Thyroid gland (tissue), 4 donors: ENCODE measurements around the gene NOX4. TPM values are rescaled to one million over a fixed set of nuclear protein-coding genes. Genes with fewer than 3 reads are reported as not detected.

Experiments used
- DNase-seq, 2 donors: peaks; one replicate each; pipeline ENCODE4 v3.0.0-alpha.2; 2019
- H3K27ac ChIP-seq, 3 donors: fragments of 200-600 bp; sonication (generic); 1 replicate in 2 of 3; 2 replicates in 1 of 3; pipeline ENCODE4 v1.5.1; 2016 to 2019; ENCODE audit warnings: mild to moderate bottlenecking in 1 of 3, moderate library complexity in 1 of 3
- H3K27me3 ChIP-seq: fragments of 200-600 bp; sonication (generic); one replicate; pipeline ENCODE4 v1.5.1; 2019
- H3K36me3 ChIP-seq, 2 donors: fragments of 200-600 bp; sonication (generic); one replicate each; pipeline ENCODE4 v1.5.1; 2016 to 2019
- H3K4me1 ChIP-seq, 2 donors: fragments of 200-600 bp; sonication (generic); one replicate each; pipeline ENCODE4 v1.5.1; 2017 to 2019
- H3K4me3 ChIP-seq, 3 donors: fragments of 200-600 bp; sonication (generic); replicated peaks in 1 of 3; 1 replicate in 2 of 3; 2 replicates in 1 of 3; pipeline ENCODE4 v1.5.1; 2016; ENCODE audit warnings: mild to moderate bottlenecking in 1 of 3
- H3K9me3 ChIP-seq: fragments of 200-600 bp; sonication (generic); one replicate; pipeline ENCODE4 v1.5.1; 2017
- POLR2A ChIP-seq, 2 donors: fragments of 450-650 bp; IDR thresholded peaks; one replicate each; pipeline ENCODE4 v1.6.1; 2017; ENCODE audit warnings: antibody characterized with exemption in 2 of 2, mild to moderate bottlenecking in 2 of 2, moderate library complexity in 1 of 2
- WGBS, 2 donors: methylation state at CpG; one replicate each; pipeline ENCODE4 v1.1.5; 2017; 5-methylcytosine and 5-hydroxymethylcytosine counted together
- intact Hi-C: fragments of 100-400 bp; cut with DNase I; formaldehyde crosslinking; loops from one replicate; pipeline ENCODE4 v1.15.1; 2023
- total RNA-seq, 4 donors: library from RNA; depleted of rRNA; stranded (reverse); fragments of >200 nt; gene quantifications; one replicate each; pipeline ENCODE4 v1.2.3, GENCODE V29; 2016
- TF ChIP-seq, protein P1 (sequence below), 6 experiments: fragments of 200-600 bp in 3 of 6; fragments of 450-650 bp in 3 of 6; sonication (generic) in 3 of 6; IDR thresholded peaks; one replicate each; pipeline ENCODE4 v1.5.1; 2016 to 2019; ENCODE audit warnings: antibody characterized with exemption in 6 of 6, mild to moderate bottlenecking in 2 of 6, inconsistent platforms in 1 of 6, moderate library complexity in 1 of 6

NOX4 gene
- total RNA-seq, 4 donors from 2014 or later: 2.3 to 35.9 (median 17.6) TPM

DNA sequence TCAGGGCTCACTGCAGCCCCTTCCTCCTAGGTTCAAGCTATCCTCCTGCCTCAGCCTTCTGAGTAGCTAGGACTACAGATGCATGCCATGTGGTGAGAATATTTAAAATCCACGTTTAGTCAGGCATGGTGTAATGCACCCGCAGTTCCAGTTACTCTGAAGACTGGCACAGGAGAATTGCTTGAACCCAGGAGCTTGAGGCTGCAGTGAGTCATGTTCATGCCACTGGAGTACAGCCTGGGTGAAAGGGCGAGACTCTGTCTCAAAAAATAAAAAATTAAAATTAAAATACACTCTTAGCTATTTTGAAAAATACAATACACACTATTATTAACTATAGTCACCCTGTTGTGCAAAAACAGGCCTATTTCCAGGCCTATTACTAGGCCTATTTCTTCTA, 38.4 kb downstream of the NOX4 start:
- intact Hi-C loops: no loop called here
- DNase-seq: no peak
- no peaks in the 10 kb centered on the region for H3K36me3 ChIP-seq
- H3K9me3 ChIP-seq: no peaks in the 10 kb centered on the region
- 86 to 88% methylated on average over 3 of the region's 3 CpGs for WGBS, 2 donors
- no peaks in the 10 kb centered on the region for H3K4me1 ChIP-seq
- no peaks in the 10 kb centered on the region for H3K27me3 ChIP-seq
- no peak overlapping the region for H3K4me3 ChIP-seq
- H3K27ac ChIP-seq: no peak overlapping the region
- no peak for TF ChIP-seq POLR2A (IDR thresholded peaks at IDR 0.05)
- TF ChIP-seq, protein P1, sequence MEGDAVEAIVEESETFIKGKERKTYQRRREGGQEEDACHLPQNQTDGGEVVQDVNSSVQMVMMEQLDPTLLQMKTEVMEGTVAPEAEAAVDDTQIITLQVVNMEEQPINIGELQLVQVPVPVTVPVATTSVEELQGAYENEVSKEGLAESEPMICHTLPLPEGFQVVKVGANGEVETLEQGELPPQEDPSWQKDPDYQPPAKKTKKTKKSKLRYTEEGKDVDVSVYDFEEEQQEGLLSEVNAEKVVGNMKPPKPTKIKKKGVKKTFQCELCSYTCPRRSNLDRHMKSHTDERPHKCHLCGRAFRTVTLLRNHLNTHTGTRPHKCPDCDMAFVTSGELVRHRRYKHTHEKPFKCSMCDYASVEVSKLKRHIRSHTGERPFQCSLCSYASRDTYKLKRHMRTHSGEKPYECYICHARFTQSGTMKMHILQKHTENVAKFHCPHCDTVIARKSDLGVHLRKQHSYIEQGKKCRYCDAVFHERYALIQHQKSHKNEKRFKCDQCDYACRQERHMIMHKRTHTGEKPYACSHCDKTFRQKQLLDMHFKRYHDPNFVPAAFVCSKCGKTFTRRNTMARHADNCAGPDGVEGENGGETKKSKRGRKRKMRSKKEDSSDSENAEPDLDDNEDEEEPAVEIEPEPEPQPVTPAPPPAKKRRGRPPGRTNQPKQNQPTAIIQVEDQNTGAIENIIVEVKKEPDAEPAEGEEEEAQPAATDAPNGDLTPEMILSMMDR (IDR thresholded peaks at IDR 0.05): no peak

DNA sequence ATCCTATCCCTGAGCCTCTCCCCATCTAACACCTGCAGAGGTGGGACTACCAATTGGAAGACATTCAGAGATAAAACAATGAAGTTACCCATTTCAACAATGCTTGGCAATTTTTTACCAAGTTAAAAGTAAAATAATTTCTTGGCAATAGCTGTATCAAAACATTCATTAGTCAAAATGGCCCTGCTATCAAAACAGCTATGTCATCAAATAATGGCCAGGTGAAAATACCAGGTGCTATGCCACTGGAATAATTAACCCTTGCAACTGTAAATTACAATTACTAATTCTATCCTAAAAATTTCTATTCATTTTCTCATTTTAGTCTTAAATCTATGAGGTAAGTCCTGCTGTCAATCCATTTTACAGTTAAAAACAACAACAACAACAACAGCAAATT, 43.3 kb downstream of the NOX4 start:
- no peaks in the 10 kb centered on the region for H3K4me1 ChIP-seq
- H3K9me3 ChIP-seq: no peaks in the 10 kb centered on the region
- TF ChIP-seq POLR2A (IDR thresholded peaks at IDR 0.05): no peak
- TF ChIP-seq, protein P1 (IDR thresholded peaks at IDR 0.05): no peak
- no peaks in the 10 kb centered on the region for H3K36me3 ChIP-seq
- DNase-seq: no peak
- H3K27me3 ChIP-seq: no peaks in the 10 kb centered on the region
- no peak overlapping the region for H3K27ac ChIP-seq
- no peak overlapping the region for H3K4me3 ChIP-seq
- intact Hi-C loops: no loop called here

DNA sequence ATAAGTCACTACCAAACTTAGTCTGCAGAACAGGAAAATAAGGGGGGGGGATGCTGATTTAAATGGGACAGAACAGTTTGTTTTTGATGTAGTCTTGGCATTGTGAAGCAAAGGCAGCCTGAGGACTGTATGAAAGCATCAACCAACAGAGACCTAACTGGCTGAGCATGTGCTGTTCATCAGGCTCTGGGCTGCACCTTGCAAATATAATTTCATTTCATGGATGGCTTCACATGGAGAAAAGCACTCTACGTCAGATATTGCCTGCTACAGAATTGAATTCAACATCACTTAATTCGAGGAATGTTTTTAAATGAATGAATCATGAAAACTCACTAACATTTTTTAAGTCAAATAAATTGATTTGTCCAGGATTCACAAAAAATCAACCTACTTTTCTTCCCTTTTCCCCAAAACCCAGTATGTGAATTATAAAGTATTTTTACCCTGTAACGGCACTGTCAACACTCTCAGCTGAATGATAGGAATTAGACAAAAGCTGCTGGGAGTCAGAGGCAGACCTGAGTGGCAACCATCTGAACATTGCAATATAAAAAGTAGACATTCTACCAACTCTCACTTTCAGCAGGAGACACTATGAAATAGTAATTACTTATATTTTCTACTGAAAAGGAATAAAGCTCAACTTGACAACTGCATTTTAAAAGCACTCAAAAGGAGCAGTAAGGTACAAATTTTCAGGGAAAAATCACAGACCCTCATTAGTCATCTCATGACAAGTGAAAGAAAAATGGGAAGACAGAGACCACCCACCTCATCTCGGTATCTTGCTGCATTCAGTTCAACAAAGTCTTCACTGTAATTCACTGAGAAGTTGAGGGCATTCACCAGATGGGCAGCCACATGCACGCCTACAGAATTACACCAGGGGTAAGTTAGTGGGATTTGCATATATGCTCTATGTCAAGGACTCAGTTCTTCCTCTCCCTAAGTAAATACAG, 47.5 kb downstream of the NOX4 start:
- no peak overlapping the region for H3K4me3 ChIP-seq
- no peak for DNase-seq
- intact Hi-C loops: no loop called here
- H3K27me3 ChIP-seq: no peaks in the 10 kb centered on the region
- WGBS, 2 donors: 68 to 73% methylated on average over 5 of the region's 5 CpGs
- H3K36me3 ChIP-seq: no peaks in the 10 kb centered on the region
- H3K27ac ChIP-seq: no peak overlapping the region
- no peaks in the 10 kb centered on the region for H3K9me3 ChIP-seq
- H3K4me1 ChIP-seq: no peaks in the 10 kb centered on the region
- TF ChIP-seq, protein P1 (IDR thresholded peaks at IDR 0.05): no peak
- TF ChIP-seq POLR2A (IDR thresholded peaks at IDR 0.05): no peak

DNA sequence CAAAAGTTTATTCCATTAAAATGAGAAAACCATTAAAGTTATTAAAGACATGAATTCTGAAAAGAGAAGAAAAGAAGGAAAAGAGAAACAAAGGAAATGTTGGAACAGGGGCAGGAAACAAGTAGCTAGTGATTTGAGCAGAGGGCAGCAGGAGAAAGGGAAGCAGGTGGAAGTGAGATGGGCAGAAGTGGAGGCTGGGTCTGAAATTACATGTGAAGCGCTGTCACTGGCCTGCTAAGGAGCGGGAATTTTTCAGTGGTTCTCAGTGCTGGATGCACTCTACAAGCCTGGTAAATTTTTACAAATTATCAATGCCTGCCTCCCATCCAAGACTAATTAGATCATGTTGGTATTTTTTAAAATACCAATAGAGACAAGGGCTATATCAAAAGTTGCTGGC, 48.4 kb downstream of the NOX4 start:
- H3K27ac ChIP-seq: no peak overlapping the region
- no peak for DNase-seq
- H3K27me3 ChIP-seq: no peaks in the 10 kb centered on the region
- intact Hi-C loops: no loop called here
- TF ChIP-seq, protein P1 (IDR thresholded peaks at IDR 0.05): no peak
- no peak overlapping the region for H3K4me3 ChIP-seq
- H3K9me3 ChIP-seq: no peaks in the 10 kb centered on the region
- H3K36me3 ChIP-seq: no peaks in the 10 kb centered on the region
- no peaks in the 10 kb centered on the region for H3K4me1 ChIP-seq
- WGBS, 2 donors: 84 to 91% methylated on average over 2 of the region's 2 CpGs

DNA sequence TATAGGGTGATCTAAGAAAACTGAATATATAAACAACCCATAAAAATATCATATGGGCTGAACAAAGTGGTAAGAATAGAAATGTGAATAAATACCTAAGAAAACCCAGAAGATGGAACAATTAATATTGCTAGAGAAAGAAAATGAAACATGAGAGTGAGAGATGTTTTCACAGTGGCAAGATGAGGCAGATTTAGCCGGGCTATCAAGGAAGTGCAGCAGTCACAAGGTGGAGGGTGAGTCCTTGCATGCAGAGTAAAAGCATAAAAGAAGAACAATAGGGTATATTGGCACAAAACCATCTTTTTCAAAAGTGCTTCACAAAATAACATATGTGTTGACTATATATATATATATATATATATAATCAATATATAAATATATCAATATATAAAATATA, 49.6 kb downstream of the NOX4 start:
- Histone ChIP-seq H3K36me3 (no peaks in the 10 kb centered on the region), H3K4me3 (no peak overlapping the region), H3K4me1 (no peaks in the 10 kb centered on the region), H3K27ac (no peak overlapping the region), H3K27me3 (no peaks in the 10 kb centered on the region), H3K9me3 (no peaks in the 10 kb centered on the region)
- TF ChIP-seq, protein P1 (IDR thresholded peaks at IDR 0.05): no peak
- no peak for TF ChIP-seq POLR2A (IDR thresholded peaks at IDR 0.05)
- WGBS, 2 donors: 63 to 74% methylated on average over 1 of the region's 1 CpG
- intact Hi-C loops: no loop called here
- no peak for DNase-seq
